Ascending aorta (tissue), 2 donors: Measurements from ENCODE around the gene LILRB2. TPM values are rescaled to one million over a fixed set of nuclear protein-coding genes. Genes with fewer than 3 reads are reported as not detected.
A peak's percentile ranks its signal among the peaks of the same experiment; 100 is the strongest.
"Not testable (repeated sequence)": the region's sequence is repeated elsewhere in the genome, so short reads cannot be mapped to it uniquely, and the experiment has no call there.

Experiments used
- DNase-seq, 2 donors: peaks; one replicate each; pipeline ENCODE4 v3.0.0-alpha.2; 2019; ENCODE audit warnings: low spot score in 2 of 2
- H3K27ac ChIP-seq, 2 donors: fragments of 200-600 bp; sonication (generic); one replicate each; pipeline ENCODE4 v1.5.1; 2016 to 2017; ENCODE audit warnings: mild to moderate bottlenecking in 1 of 2
- H3K27me3 ChIP-seq: fragments of 200-600 bp; sonication (generic); one replicate; pipeline ENCODE4 v1.5.1; 2017
- H3K36me3 ChIP-seq, 2 donors: fragments of 200-600 bp; sonication (generic); one replicate each; pipeline ENCODE4 v1.5.1; 2016
- H3K4me1 ChIP-seq, 2 donors: fragments of 200-600 bp; sonication (generic); one replicate each; pipeline ENCODE4 v1.5.1; 2016 to 2017; ENCODE audit warnings: mild to moderate bottlenecking in 1 of 2
- H3K4me3 ChIP-seq, 2 donors: fragments of 200-600 bp; sonication (generic); one replicate each; pipeline ENCODE4 v1.5.1; 2016 to 2017; ENCODE audit warnings: mild to moderate bottlenecking in 1 of 2
- H3K9me3 ChIP-seq, 2 donors: fragments of 200-600 bp; sonication (generic); one replicate each; pipeline ENCODE4 v1.5.1; 2016
- CTCF ChIP-seq, 3 experiments: fragments of 200-600 bp in 2 of 3; fragments of 450-650 bp in 1 of 3; sonication (generic) in 2 of 3; IDR thresholded peaks; one replicate each; pipeline ENCODE4 v1.5.1; 2016 to 2019; ENCODE audit warnings: antibody characterized with exemption in 3 of 3, mild to moderate bottlenecking in 1 of 3, moderate library complexity in 1 of 3
- intact Hi-C: fragments of 100-400 bp; cut with DNase I; formaldehyde crosslinking; loops from one replicate; pipeline ENCODE4 v1.15.1; 2023
- total RNA-seq: library from RNA; depleted of rRNA; stranded (reverse); fragments of >200 nt; gene quantifications from one replicate; pipeline ENCODE4 v1.1.0, GENCODE V29; 2016

Gene LILRB2
- total RNA-seq, 1 donor from 2014 or later: 0.11 TPM

- Histone ChIP-seq H3K36me3 (no peaks in the 10 kb centered on the region), H3K4me3 (no peak overlapping the region), H3K4me1 (no peaks in the 10 kb centered on the region), H3K27ac (no peak overlapping the region), H3K27me3 (peaks cover 3% of the 10 kb centered on the region), H3K9me3 (no peaks in the 10 kb centered on the region)
- no peak for TF ChIP-seq CTCF (IDR thresholded peaks at IDR 0.05)
- peak in 1 of 2 donors; percentile 18 for DNase-seq
- intact Hi-C loops: no loop called here
Measured at GRCh38 chr19:54233941-54234340, 47.0 kb downstream of the LILRB2 start.

- Histone ChIP-seq H3K27me3 (peaks cover 3% of the 10 kb centered on the region), H3K9me3 (no peaks in the 10 kb centered on the region), H3K4me3 (no peak overlapping the region), H3K27ac (no peak overlapping the region), H3K4me1 (no peaks in the 10 kb centered on the region), H3K36me3 (no peaks in the 10 kb centered on the region)
- TF ChIP-seq CTCF (IDR thresholded peaks at IDR 0.05): peak; percentile 78 to 81 (median 80)
- intact Hi-C loops: loop anchor here (1.0 to 2.0 kb wide), 2 partner anchors 27 to 63 kb away; no protein-coding TSS in a partner anchor
- peak in 1 of 2 donors; percentile 87 for DNase-seq
Measured at GRCh38 chr19:54231077-54231931, 49.6 kb downstream of the LILRB2 start.

GRCh38 chr19:54230031-54230430 is 50.9 kb downstream of the LILRB2 start:
- peaks cover 3% of the 10 kb centered on the region for H3K27me3 ChIP-seq
- H3K36me3 ChIP-seq: no peaks in the 10 kb centered on the region
- intact Hi-C loops: loop anchor here (2.0 kb wide), 1 partner anchor 25 kb away; no protein-coding TSS in a partner anchor
- no peak for TF ChIP-seq CTCF (IDR thresholded peaks at IDR 0.05)
- DNase-seq: peak in 1 of 2 donors; percentile 39
- H3K4me3 ChIP-seq: no peak overlapping the region
- no peaks in the 10 kb centered on the region for H3K4me1 ChIP-seq
- no peak overlapping the region for H3K27ac ChIP-seq
- H3K9me3 ChIP-seq: no peaks in the 10 kb centered on the region

- no peak overlapping the region for H3K27ac ChIP-seq
- DNase-seq: no peak
Measured at GRCh38 chr19:54229146-54229545, 51.8 kb downstream of the LILRB2 start.

GRCh38 chr19:54224619-54225018 is 56.3 kb downstream of the LILRB2 start:
- H3K9me3 ChIP-seq, H3K4me3 ChIP-seq, H3K27ac ChIP-seq, intact Hi-C loops, H3K4me1 ChIP-seq, DNase-seq, H3K27me3 ChIP-seq, H3K36me3 ChIP-seq: not testable (repeated sequence)

More at GRCh38 chr19:54229146-54229545, 51.8 kb downstream of the LILRB2 start:
- no peaks in the 10 kb centered on the region for H3K9me3 ChIP-seq
- no peak overlapping the region for H3K4me3 ChIP-seq
- no peaks in the 10 kb centered on the region for H3K4me1 ChIP-seq
- H3K27me3 ChIP-seq: peaks cover 3% of the 10 kb centered on the region
- H3K36me3 ChIP-seq: no peaks in the 10 kb centered on the region
- TF ChIP-seq CTCF (IDR thresholded peaks at IDR 0.05): no peak
- intact Hi-C loops: no loop called here

DNA sequence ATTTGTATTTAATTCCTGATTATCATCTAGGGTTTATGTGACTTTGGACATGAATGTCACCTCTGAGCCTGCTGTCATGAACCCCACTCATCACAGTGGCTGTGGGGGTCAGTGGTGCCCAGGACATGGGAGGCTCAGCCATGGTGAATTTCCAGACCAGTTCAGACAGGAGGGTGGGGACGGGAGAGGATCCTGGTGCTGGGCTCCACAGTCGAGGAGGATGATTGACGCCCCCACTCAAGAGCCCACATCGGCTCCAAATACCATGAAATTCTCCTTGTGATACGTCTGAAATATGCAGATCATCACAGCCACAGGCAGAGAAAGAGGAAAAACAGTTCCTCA is 57.0 kb downstream of the LILRB2 start:
- H3K4me3 ChIP-seq, H3K4me1 ChIP-seq, H3K9me3 ChIP-seq, H3K27me3 ChIP-seq, DNase-seq, H3K36me3 ChIP-seq, H3K27ac ChIP-seq, intact Hi-C loops: not testable (repeated sequence)

Other genes starting within 250 kb of the LILRB2 start
- gene VSTM1, start 217.2 kb downstream of the LILRB2 start, total RNA-seq: not detected
- gene TARM1, start 199.7 kb downstream of the LILRB2 start, total RNA-seq: not detected
- gene OSCAR, start 180.3 kb downstream of the LILRB2 start, total RNA-seq: 13.6 TPM
- gene NDUFA3, start 178.3 kb downstream of the LILRB2 start, total RNA-seq: 12.5 TPM
- 10.6 TPM for gene TFPT, start 165.5 kb downstream of the LILRB2 start, total RNA-seq
- gene PRPF31, start 165.4 kb downstream of the LILRB2 start, total RNA-seq: 84.1 TPM
- 69.1 TPM for gene CNOT3, start 143.3 kb downstream of the LILRB2 start, total RNA-seq
- gene LENG1, start 121.4 kb downstream of the LILRB2 start, total RNA-seq: 2.7 TPM
- gene TMC4, start 108.0 kb downstream of the LILRB2 start, total RNA-seq: 7.1 TPM
- 56.1 TPM for gene MBOAT7, start 91.5 kb downstream of the LILRB2 start, total RNA-seq
- 54.9 TPM for gene TSEN34, start 89.8 kb downstream of the LILRB2 start, total RNA-seq
- 2,061 TPM for gene RPS9, start 80.3 kb downstream of the LILRB2 start, total RNA-seq
- gene LILRB3, start 58.1 kb downstream of the LILRB2 start, total RNA-seq: 38.2 TPM
- gene LILRA6, start 38.3 kb downstream of the LILRB2 start, total RNA-seq: 25.1 TPM
- 38.2 TPM for gene LILRB5, start 23.8 kb downstream of the LILRB2 start, total RNA-seq
- not detected for gene LILRA5, start 32.1 kb upstream of the LILRB2 start, total RNA-seq
- gene LILRA4, start 58.1 kb upstream of the LILRB2 start, total RNA-seq: not detected
- 11.1 TPM for gene LAIR1, start 83.8 kb upstream of the LILRB2 start, total RNA-seq
- 58.4 TPM for gene TTYH1, start 134.4 kb upstream of the LILRB2 start, total RNA-seq
- 402 TPM for gene LENG8, start 168.1 kb upstream of the LILRB2 start, total RNA-seq
- 10.1 TPM for gene LENG9, start 182.7 kb upstream of the LILRB2 start, total RNA-seq
- 153 TPM for gene CDC42EP5, start 192.2 kb upstream of the LILRB2 start, total RNA-seq
- gene LAIR2, start 221.7 kb upstream of the LILRB2 start, total RNA-seq: not detected